GM19468 (cell line): Measurements from ENCODE around the gene KCNK10.

Experiments used
- ATAC-seq: cut with Tn5 transposase; IDR thresholded peaks from one replicate; pipeline ENCODE4 v1.9.1; 2021; ENCODE audit warnings: mild to moderate bottlenecking, moderate library complexity, moderate number of reproducible peaks; ENCODE audit not compliant: unreplicated experiment; ENCODE audit errors: extremely low read depth

KCNK10 gene

GRCh38 chr14:88323086-88323522, at the start of gene KCNK10:
Gene KCNK10 (minus strand): TSS chr14:88323269. CDS start chr14:88322798, 471 bp downstream.
- no peak for ATAC-seq

DNA sequence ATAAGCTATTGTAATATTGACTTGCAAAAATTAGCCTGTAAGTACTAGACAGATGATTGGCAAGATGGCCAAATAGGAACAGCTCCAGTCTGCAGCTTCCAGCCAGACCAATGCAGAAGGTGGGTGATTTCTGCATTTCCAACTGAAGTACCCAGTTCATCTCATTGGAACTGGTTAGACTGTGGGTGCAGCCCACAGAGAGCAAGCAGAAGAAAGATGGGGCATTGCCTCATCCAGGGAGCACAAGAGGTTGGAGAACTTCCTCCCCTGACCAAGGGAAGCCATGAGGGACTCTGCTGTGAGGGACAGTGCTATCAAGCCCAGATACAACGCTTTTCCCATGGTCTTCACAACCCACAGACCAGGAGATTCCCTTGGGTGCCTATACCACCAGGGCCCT, 46.4 kb upstream of the KCNK10 start:
- ATAC-seq: no peak

DNA sequence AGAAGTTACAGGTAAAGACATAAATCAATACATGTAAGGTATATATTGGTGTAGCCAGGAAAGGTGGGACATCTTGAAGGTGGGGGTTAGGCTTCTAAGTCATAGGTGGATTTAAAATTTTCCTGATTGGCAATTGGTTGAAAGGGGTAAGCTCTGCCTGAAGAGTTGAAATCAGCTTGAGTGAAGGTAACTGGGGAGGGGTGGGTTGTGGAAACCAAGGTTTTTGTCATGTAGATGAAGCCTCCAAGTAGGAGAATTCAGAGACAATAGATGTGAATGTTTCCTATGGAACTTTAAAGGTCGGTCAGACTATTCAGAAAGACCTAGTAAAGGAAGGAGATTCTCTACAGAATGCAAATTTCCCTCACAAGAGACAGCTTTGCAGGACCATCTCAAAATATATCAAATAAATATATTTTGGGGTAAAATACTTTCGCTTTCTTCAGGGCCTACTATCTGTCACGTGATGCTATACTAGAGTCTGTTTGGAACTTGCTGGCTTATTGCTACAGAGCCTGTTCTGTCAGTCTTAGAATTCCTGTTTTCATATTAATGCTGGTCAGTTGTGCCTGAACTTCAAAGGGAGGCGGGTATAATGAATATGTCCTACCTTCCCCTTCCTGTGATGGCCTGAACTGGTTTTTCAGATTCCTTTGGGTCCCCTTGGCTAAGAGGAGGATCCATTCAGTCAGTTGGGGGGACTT, 41.8 kb upstream of the KCNK10 start:
- no peak for ATAC-seq

DNA sequence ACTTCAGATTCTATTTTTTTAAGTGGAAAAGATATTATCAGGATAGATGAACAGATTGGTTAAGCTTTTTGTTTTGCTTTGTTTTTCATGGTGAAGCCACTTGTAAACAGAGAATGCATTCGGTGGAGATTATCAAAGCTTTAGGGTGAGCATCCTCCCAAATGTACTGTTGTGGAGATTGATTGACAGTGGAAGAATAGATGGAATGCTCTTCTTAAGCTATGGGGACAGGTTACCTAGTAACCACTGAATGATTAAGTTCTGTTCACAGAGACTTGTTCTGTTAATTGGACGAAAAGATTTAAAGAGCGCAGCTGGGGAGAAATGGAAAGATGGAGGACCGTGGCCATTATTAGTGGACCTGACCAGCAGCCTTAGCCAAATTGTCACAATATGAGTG, 40.6 kb upstream of the KCNK10 start:
- ATAC-seq: no peak

GRCh38 chr14:88359500-88359899, 36.4 kb upstream of the KCNK10 start:
- no peak for ATAC-seq

DNA sequence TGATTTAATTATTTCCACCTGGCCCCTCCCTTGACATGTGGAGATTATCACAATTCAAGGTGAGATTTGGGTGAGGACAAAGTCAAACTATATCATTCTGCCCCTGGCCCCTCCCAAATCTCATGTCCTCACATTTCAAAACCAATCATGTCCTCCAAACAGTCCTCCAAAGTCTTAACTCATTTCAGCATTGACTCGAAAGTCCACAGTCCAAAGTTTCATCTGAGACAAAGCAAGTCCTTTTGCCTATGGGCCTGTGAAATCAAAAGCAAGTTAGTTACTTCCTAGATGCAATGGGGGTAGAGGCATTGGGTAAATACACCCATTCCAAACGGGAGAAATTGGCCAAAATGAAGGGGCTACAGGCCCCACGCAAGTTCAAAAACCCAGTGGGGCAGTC, 31.3 kb upstream of the KCNK10 start:
- ATAC-seq: no peak

DNA sequence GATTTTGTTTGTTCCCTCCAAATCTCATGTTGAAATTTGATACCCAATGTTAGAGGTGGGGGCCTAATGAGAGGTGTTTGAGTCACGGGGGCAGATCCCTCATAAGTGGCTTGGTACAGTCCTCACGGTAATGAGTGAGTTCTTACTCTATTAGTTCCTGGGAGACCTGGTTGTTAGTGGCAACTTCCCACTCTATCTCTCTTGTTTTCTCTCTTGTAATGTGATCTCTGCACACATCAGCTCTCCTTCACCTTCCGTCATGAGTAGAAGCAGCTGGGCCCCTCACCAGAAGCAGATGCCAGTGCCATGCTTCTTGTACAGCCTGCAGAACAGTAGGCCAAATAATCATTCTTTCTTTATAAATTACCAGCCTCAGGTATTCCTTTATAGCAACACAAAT, 29.6 kb upstream of the KCNK10 start:
- no peak for ATAC-seq

DNA sequence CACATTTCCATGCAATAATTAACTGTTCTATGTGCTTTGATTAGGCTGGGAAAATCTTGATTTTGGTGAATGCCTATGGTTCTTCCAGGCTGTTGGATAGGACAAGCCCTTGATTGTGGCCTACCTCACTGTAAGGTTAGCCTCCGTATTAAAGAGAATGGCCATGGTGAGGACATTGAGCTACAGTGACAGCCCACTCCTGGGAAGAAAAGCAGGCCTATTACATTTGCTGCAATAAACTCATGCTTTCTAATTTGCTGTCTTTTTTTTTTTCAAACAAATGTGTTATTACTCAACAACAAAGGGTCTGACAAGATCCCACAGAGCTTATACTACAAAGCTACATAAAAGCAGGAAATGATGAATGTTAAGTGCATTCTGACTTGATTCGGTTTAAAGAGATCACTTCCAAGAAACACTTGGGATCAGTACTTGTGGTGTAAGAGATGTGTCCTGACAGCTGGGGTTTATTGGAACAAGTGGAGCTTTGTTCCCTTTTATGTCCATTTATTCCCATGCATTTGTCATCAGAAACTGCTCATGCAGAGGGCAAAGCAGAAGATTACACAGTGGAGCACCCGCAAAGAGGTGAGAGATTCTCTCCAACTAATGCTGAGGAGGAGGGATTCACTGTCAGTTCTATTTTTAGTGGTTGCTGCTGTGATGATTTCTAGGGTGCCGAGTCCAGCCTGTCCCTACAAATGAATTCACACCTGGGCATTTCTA, 29.1 kb upstream of the KCNK10 start:
- ATAC-seq: no peak

DNA sequence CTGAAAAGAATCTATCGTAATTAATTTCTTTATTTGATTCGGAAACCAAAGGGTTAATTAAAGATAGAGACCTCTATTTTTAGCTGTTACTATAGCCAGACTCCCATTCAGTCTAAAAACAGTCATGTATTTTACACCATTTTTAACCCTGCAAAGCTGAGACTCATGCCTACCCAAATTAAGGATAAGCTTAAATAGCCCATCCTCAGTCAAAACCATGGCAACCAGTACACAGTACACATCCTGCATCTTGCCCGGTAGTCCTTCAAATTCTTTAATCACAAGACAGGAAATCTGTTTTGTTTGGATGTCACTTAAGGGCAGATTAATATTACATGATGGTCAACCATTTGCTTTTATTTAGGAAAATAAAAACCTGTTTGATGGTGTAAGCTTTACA, 25.5 kb upstream of the KCNK10 start:
- ATAC-seq: no peak

DNA sequence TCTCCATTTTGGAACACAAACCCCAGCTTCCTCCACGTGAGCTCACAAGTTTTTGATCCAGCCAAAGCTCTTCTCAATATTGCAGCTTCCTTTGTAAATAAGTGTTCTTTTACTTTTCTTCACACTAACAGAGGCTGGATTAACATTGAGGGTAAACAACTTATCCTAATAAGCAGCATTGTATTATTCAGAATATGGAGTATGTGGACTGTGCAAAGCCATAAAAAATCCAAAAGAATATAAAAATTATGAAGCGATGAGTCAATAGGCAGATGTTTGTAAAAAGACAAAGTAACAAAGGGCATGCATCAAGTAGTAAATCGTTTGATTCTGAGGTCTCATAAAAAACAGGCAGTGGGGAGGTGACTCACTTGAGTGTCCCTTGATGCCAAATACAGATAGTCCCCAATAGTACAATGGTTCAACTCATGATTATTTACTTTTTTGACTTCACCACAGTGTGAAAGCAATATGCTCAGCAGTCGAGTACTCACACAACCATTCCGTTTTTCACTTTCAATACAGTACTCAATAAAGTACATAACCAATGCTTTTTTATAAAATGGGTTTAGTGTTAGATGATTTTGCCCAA, 23.1 kb upstream of the KCNK10 start:
- no peak for ATAC-seq

DNA sequence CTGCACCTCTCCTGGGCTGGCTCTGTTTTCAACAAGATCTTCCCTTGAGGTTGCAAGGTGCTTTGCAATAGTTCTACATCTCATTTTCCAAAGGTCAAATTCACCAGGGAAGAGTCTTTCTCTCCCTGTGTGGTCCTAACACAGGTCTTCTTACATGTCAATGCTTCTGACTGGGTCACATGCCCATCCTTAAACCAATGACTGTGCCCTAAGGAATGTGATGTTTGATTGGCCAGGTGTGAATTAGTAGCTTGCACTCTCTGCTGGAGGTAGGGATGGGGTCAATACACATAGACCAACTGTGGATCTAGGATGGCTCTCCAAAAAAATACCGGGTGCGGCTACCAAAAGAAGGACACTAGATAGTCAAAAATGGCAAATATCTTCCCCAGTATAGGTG, 19.9 kb upstream of the KCNK10 start:
- ATAC-seq: no peak

DNA sequence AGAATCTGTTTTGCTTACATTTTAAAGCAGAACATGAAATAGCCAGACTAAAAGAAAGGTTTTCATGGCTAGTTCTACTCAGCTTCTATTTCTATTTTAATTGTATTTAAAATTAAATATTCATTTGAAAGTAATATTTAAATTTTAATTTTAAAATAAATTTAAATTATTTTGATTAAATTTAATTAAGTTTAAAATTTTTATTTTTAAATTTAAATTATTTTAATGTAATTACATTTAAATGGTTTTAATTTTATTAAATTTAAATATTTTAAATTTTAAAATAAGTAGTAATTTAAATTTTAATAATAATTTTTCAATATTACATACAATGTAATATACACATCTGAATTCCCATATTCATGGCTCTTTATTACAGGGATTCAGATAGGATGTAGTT, 17.3 kb upstream of the KCNK10 start:
- ATAC-seq: no peak

DNA sequence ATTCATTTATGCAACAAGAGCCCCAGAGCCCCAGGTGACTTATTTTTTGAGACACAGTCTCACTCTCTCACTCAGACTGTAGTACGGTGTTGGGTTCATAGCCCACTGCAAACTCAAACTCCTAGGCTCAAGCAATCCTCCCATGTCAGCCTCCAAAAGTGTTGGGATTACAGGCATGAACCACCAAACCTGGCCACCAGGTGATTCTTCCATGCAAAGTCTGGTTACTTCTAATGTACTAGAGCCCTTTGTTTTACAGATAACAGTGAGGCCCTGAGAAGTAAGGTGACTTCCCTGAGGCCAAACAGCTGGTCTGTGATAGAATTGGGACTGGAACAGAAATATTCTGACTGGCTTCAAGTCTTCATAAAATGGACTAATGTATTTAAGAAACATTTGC, 10.0 kb upstream of the KCNK10 start:
- ATAC-seq: no peak

- ATAC-seq: no peak
These were observed 4.4 kb upstream of the KCNK10 start for GRCh38 chr14:88327497-88327896.

DNA sequence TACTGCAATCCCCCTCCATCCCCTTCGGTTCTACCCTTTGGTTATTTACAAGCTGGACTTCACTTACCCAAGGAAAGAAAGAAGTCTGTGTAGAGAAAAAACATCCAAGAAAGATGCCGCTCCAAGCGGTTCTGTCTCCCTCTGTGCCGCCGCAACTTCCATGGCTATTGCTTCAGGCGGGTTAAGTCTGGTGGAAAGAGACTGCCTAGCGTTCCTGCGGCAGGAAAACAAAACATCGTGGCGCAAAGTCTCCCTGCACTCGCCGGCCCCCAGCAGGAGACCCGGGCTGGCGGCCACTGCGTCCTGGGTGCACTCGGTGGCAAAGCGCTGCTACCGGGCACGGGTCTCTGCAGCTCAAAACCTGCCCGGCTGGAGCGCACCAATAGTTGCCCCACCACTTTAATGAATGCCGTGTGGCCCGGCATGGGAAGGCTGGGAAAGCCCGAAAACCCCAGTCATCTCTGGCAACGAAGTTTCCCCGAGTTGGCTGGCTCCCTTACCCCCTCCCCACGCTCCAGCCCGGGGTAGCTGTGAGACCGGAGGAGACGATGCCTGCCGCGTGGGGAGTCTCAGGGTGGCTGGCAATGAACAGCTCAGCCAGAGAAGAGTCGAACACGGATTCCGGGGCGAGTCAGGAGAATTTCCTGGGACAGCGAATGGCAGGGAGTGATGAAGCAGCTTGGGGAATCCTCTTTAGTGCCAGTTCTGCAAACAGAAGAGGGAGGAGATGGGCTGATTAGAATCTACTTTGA, 3.5 kb upstream of the KCNK10 start:
- no peak for ATAC-seq

- no peak for ATAC-seq
These were observed 2.8 kb upstream of the KCNK10 start for GRCh38 chr14:88325883-88326282.

GRCh38 chr14:88324930-88325329, 1.9 kb upstream of the KCNK10 start:
- no peak for ATAC-seq

- no peak for ATAC-seq
These were observed 1.4 kb upstream of the KCNK10 start for GRCh38 chr14:88324491-88324890.

- peak; percentile 41 for ATAC-seq
These were observed 592 bp upstream of the KCNK10 start for GRCh38 chr14:88323523-88324199.

GRCh38 chr14:88322504-88323085, 474 bp downstream of the KCNK10 start:
- ATAC-seq: no peak
